GM12873 (cell line): ENCODE measurements around the gene COG5.

ENCODE experiments used
- CTCF ChIP-seq: IDR thresholded peaks from 2 replicates; pipeline ENCODE4 v1.5.1; 2012; ENCODE audit warnings: low read depth, mild to moderate bottlenecking, moderate library complexity, low read length, control low read depth; ENCODE audit not compliant: insufficient read depth; ENCODE audit errors: missing control alignments

Gene COG5

GRCh38 chr7:107267138-107267537 lies 296.6 kb downstream of the COG5 start:
- TF ChIP-seq CTCF, result no peak

GRCh38 chr7:107264723-107265122 lies 299.0 kb downstream of the COG5 start:
- TF ChIP-seq CTCF, result no peak

GRCh38 chr7:107262857-107263256 lies 300.9 kb downstream of the COG5 start:
- no peak for TF ChIP-seq CTCF

GRCh38 chr7:107258737-107259136 lies 305.0 kb downstream of the COG5 start:
- TF ChIP-seq CTCF, result no peak

- no peak for TF ChIP-seq CTCF
Measured at GRCh38 chr7:107255602-107256001, 308.1 kb downstream of the COG5 start.

GRCh38 chr7:107254398-107254985 lies 309.2 kb downstream of the COG5 start:
- TF ChIP-seq CTCF, result no peak

- no peak for TF ChIP-seq CTCF
Measured at GRCh38 chr7:107253599-107253998, 310.1 kb downstream of the COG5 start.
